ENCODE data around the gene OTOP3.

DNA sequence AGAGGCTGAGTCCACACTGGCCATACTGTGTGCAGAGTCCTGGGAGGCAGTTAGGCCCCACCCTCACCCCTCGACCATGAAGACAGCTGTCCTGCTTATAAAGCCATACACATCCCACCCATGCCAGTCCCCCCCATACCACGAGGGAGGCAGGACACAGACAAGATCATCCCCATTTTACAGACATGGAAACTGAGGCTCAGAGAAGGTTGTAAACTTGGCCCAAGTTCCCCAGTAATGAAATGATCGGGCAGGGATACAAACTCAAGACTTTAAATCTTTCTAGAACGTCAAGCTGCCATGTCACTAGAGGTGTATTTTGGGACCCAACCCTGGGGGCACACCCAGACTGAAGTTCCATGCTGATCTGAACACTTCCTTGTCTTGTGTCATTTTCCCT, 20.4 kb downstream of the OTOP3 start:
- TF ChIP-seq, protein P1, sequence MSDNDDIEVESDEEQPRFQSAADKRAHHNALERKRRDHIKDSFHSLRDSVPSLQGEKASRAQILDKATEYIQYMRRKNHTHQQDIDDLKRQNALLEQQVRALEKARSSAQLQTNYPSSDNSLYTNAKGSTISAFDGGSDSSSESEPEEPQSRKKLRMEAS (IDR thresholded peaks at IDR 0.05; ENCODE audit: insufficient read depth, insufficient read length), result no peak
- no peak for TF ChIP-seq POLR2A (IDR thresholded peaks at IDR 0.05; ENCODE audit: low read depth, low read length)
- TF ChIP-seq EZH2 (IDR thresholded peaks at IDR 0.05; ENCODE audit: borderline replicate concordance, low read depth, low read length, severe bottlenecking), result no peak
- TF ChIP-seq, protein P2, sequence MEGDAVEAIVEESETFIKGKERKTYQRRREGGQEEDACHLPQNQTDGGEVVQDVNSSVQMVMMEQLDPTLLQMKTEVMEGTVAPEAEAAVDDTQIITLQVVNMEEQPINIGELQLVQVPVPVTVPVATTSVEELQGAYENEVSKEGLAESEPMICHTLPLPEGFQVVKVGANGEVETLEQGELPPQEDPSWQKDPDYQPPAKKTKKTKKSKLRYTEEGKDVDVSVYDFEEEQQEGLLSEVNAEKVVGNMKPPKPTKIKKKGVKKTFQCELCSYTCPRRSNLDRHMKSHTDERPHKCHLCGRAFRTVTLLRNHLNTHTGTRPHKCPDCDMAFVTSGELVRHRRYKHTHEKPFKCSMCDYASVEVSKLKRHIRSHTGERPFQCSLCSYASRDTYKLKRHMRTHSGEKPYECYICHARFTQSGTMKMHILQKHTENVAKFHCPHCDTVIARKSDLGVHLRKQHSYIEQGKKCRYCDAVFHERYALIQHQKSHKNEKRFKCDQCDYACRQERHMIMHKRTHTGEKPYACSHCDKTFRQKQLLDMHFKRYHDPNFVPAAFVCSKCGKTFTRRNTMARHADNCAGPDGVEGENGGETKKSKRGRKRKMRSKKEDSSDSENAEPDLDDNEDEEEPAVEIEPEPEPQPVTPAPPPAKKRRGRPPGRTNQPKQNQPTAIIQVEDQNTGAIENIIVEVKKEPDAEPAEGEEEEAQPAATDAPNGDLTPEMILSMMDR (IDR thresholded peaks at IDR 0.05; ENCODE audit: extremely low read depth in 1 of 2, insufficient read depth in 1 of 2, low read depth in 1 of 2, low read length in 2 of 2), result no peak
- no peak for TF ChIP-seq POLR2AphosphoS5 (IDR thresholded peaks at IDR 0.05; ENCODE audit: insufficient read depth, low read depth, low read length)

All from endothelial cell of umbilical vein (primary cell).